Activated CD4-positive, CD25-positive, alpha-beta regulatory T cell (primary cell): ENCODE results near the gene NDST1.
"Not testable (repeated sequence)": the region's sequence is repeated elsewhere in the genome, so short reads cannot be mapped to it uniquely, and the experiment has no call there.

Experiments used
- DNase-seq, 4 experiments: peaks; one replicate each; lab custom pipeline; 2025; lab: John Stamatoyannopoulos, UW

NDST1 gene

GRCh38 chr5:150508828-150509227 lies 897 bp downstream of the NDST1 start:
- no peak for DNase-seq

GRCh38 chr5:150509992-150510391 lies 2.1 kb downstream of the NDST1 start:
- no peak for DNase-seq

- no peak for DNase-seq
Measured at GRCh38 chr5:150510460-150511263, 2.7 kb downstream of the NDST1 start.

- no peak for DNase-seq
Measured at GRCh38 chr5:150511578-150512367, 3.8 kb downstream of the NDST1 start.

GRCh38 chr5:150512368-150512747 lies 4.4 kb downstream of the NDST1 start:
- DNase-seq: no peak

- no peak for DNase-seq
Measured at GRCh38 chr5:150513375-150514309, 5.7 kb downstream of the NDST1 start.

- no peak for DNase-seq
Measured at GRCh38 chr5:150514708-150515211, 6.8 kb downstream of the NDST1 start.

- DNase-seq: no peak
Measured at GRCh38 chr5:150515446-150515845, 7.5 kb downstream of the NDST1 start.

- DNase-seq: no peak
Measured at GRCh38 chr5:150516011-150516410, 8.1 kb downstream of the NDST1 start.

GRCh38 chr5:150517272-150518152 lies 9.6 kb downstream of the NDST1 start:
- no peak for DNase-seq

- not testable (repeated sequence) for DNase-seq
Measured at GRCh38 chr5:150518712-150519559, 11.0 kb downstream of the NDST1 start.

- DNase-seq: no peak
Measured at GRCh38 chr5:150519560-150519945, 11.6 kb downstream of the NDST1 start.

GRCh38 chr5:150519978-150520377 lies 12.0 kb downstream of the NDST1 start:
- DNase-seq: no peak

- DNase-seq: no peak
Measured at GRCh38 chr5:150520747-150521521, 13.0 kb downstream of the NDST1 start.

GRCh38 chr5:150521522-150521817 lies 13.5 kb downstream of the NDST1 start:
- DNase-seq: no peak

GRCh38 chr5:150521939-150522503 lies 14.1 kb downstream of the NDST1 start:
- no peak for DNase-seq

- no peak for DNase-seq
Measured at GRCh38 chr5:150522504-150523414, 14.8 kb downstream of the NDST1 start.
